NCI-H2107 (cell line): Measurements from ENCODE around the gene PNMA6E.
A peak's percentile ranks its signal among the peaks of the same experiment; 100 is the strongest.

Experiments
- DNase-seq: peaks from one replicate; lab custom pipeline; 2025; lab: John Stamatoyannopoulos, UW

Gene PNMA6E

GRCh38 chrX:153384390-153384789, 16.8 kb downstream of the PNMA6E start:
- DNase-seq: no peak

- no peak for DNase-seq
Measured at GRCh38 chrX:153382563-153383482, 18.3 kb downstream of the PNMA6E start.

- peak; percentile 77 for DNase-seq
Measured at GRCh38 chrX:153381684-153382532, 19.2 kb downstream of the PNMA6E start.

- no peak for DNase-seq
Measured at GRCh38 chrX:153380691-153381090, 20.5 kb downstream of the PNMA6E start.

GRCh38 chrX:153379971-153380581, 21.1 kb downstream of the PNMA6E start:
- peak; percentile 55 for DNase-seq

GRCh38 chrX:153379508-153379907, 21.6 kb downstream of the PNMA6E start:
- no peak for DNase-seq

- no peak for DNase-seq
Measured at GRCh38 chrX:153378607-153379006, 22.5 kb downstream of the PNMA6E start.

- no peak for DNase-seq
Measured at GRCh38 chrX:153377727-153378126, 23.4 kb downstream of the PNMA6E start.

GRCh38 chrX:153375571-153375970, 25.6 kb downstream of the PNMA6E start:
- DNase-seq: no peak

- no peak for DNase-seq
Measured at GRCh38 chrX:153374426-153374825, 26.7 kb downstream of the PNMA6E start.

GRCh38 chrX:153372949-153373348, 28.2 kb downstream of the PNMA6E start:
- DNase-seq: no peak

GRCh38 chrX:153371256-153371655, 29.9 kb downstream of the PNMA6E start:
- DNase-seq: no peak

- no peak for DNase-seq
Measured at GRCh38 chrX:153370293-153371055, 30.7 kb downstream of the PNMA6E start.

GRCh38 chrX:153366878-153367538, 34.1 kb downstream of the PNMA6E start:
- DNase-seq: no peak

- no peak for DNase-seq
Measured at GRCh38 chrX:153366119-153366518, 35.0 kb downstream of the PNMA6E start.

- no peak for DNase-seq
Measured at GRCh38 chrX:153365670-153366069, 35.5 kb downstream of the PNMA6E start.

- DNase-seq: no peak
Measured at GRCh38 chrX:153361781-153362397, 39.3 kb downstream of the PNMA6E start.

GRCh38 chrX:153357877-153358276, 43.3 kb downstream of the PNMA6E start:
- DNase-seq: no peak

- peak; percentile 84 for DNase-seq
Measured at GRCh38 chrX:153353416-153353815, 47.7 kb downstream of the PNMA6E start.

- no peak for DNase-seq
Measured at GRCh38 chrX:153352858-153353257, 48.3 kb downstream of the PNMA6E start.

- peak; percentile 86 for DNase-seq
Measured at GRCh38 chrX:153351981-153352380, 49.2 kb downstream of the PNMA6E start.
